K562 (cell line): ENCODE results near the gene GGNBP2. TPM values are rescaled to one million over a fixed set of nuclear protein-coding genes. Genes with fewer than 3 reads are reported as not detected.

ENCODE experiments used
- BACH1 ChIP-seq: fragments of 200-800 bp; sonication (Bioruptor generic); IDR thresholded peaks from 2 replicates; pipeline ENCODE4 v1.6.1; 2016; ENCODE audit warnings: missing genetic modification characterization, missing compliant biosample characterization
- BCL6 ChIP-seq: fragments of 250-450 bp; sonication (Bioruptor Pico); IDR thresholded peaks from 2 replicates; pipeline ENCODE4 v1.4.0; 2020
- CBX2 ChIP-seq: fragments of 200-600 bp; sonication (generic); IDR thresholded peaks from one replicate; pipeline ENCODE4 v1.6.1; 2012; ENCODE audit warnings: mild to moderate bottlenecking, low read length, inconsistent platforms; ENCODE audit not compliant: insufficient read depth, poor library complexity, severe bottlenecking
- CEBPB ChIP-seq: fragments of 450-650 bp; IDR thresholded peaks from 2 replicates; pipeline ENCODE4 v1.6.1; 2016; ENCODE audit warnings: missing genetic modification characterization, missing compliant biosample characterization
- ELF1 ChIP-seq: fragments of 200-800 bp; sonication (Bioruptor generic); IDR thresholded peaks from 2 replicates; pipeline ENCODE4 v1.6.1; 2016; ENCODE audit warnings: missing genetic modification characterization, missing compliant biosample characterization
- FOXA1 ChIP-seq: fragments of 450-650 bp; IDR thresholded peaks from 2 replicates; pipeline ENCODE4 v1.6.1; 2016; ENCODE audit warnings: mild to moderate bottlenecking, borderline replicate concordance
- HDAC1 ChIP-seq, 2 experiments: fragments of 450-650 bp; IDR thresholded peaks; 2 replicates each; pipeline ENCODE4 v1.6.1; 2016 to 2017; ENCODE audit warnings: inconsistent platforms in 1 of 2, mild to moderate bottlenecking in 1 of 2, moderate library complexity in 1 of 2
- HDAC6 ChIP-seq: IDR thresholded peaks from 2 replicates; pipeline ENCODE4 v1.6.1; 2012; ENCODE audit warnings: low read depth, mild to moderate bottlenecking, control low read depth, inconsistent platforms, low read length, moderate library complexity
- HMG20B ChIP-seq: fragments of 250-450 bp; sonication (Bioruptor Pico); IDR thresholded peaks from 2 replicates; pipeline ENCODE4 v1.5.0; 2021; ENCODE audit warnings: mild to moderate bottlenecking
- HNRNPUL1 ChIP-seq: fragments of 200-400 bp; formaldehyde crosslinking; IDR thresholded peaks from 2 replicates; pipeline ENCODE4 v1.6.1; 2017; ENCODE audit warnings: low read length
- MAFG ChIP-seq: fragments of 450-650 bp; conservative IDR thresholded peaks from 2 replicates; pipeline ENCODE4 v1.6.1; 2016; ENCODE audit warnings: missing genetic modification characterization, missing compliant biosample characterization
- NFATC3 ChIP-seq: fragments of 450-650 bp; IDR thresholded peaks from 2 replicates; pipeline ENCODE4 v1.6.1; 2017; ENCODE audit warnings: mild to moderate bottlenecking
- NONO ChIP-seq, 2 experiments: fragments of 200-400 bp in 1 of 2; fragments of 450-650 bp in 1 of 2; formaldehyde crosslinking in 1 of 2; IDR thresholded peaks; 2 replicates each; pipeline ENCODE4 v1.6.1; 2017; ENCODE audit warnings: low read depth in 2 of 2, mild to moderate bottlenecking in 2 of 2, moderate library complexity in 2 of 2, low read length in 1 of 2
- STAT5B ChIP-seq: fragments of 250-450 bp; sonication (Bioruptor Pico); IDR thresholded peaks from 2 replicates; pipeline ENCODE4 v1.8.0; 2021; ENCODE audit warnings: mild to moderate bottlenecking, inconsistent platforms
- ZKSCAN3 ChIP-seq: fragments of 250-450 bp; sonication (Bioruptor Pico); IDR thresholded peaks from 2 replicates; pipeline ENCODE4 v1.4.0; 2020
- polyA plus RNA-seq, 8 experiments: library from polyadenylated mRNA; depleted of rRNA in 4 of 8; stranded (reverse) in 5 of 8; unstranded in 3 of 8; fragments of >200 nt; fragmentation: Nextera tagmentation in 2 of 8; fragmentation: Illumina TruSeq in 1 of 8; extraction: Ambion mirVana in 2 of 8; extraction: Trizol in 1 of 8; gene quantifications; 2 replicates each; pipeline versions ENCODE4 v1.2.1 to v1.2.3, GENCODE V29; 2011 to 2014; ENCODE audit warnings: inconsistent platforms in 1 of 8, missing spikeins in 1 of 8
- total RNA-seq, 7 experiments: library from RNA; depleted of rRNA in 6 of 7; stranded (reverse); fragments of >200 nt in 6 of 7; fragmentation: Illumina TruSeq in 2 of 7; extraction: Trizol in 2 of 7; gene quantifications; 2 replicates each; pipeline versions ENCODE4 v1.2.1 to v1.2.3, GENCODE V29; 2011 to 2021; ENCODE audit warnings: low replicate concordance in 1 of 7
- TF ChIP-seq, protein P1 (sequence below), 3 experiments: fragments of 200-800 bp in 1 of 3; fragments of 250-450 bp in 1 of 3; fragments of 450-650 bp in 1 of 3; sonication (Bioruptor Pico) in 1 of 3; sonication (Bioruptor generic) in 1 of 3; formaldehyde crosslinking in 1 of 3; IDR thresholded peaks; 2 replicates each; pipeline versions ENCODE4 v1.6.1 to v1.8.0; 2016 to 2022; ENCODE audit warnings: mild to moderate bottlenecking in 2 of 3, missing genetic modification characterization in 2 of 3, missing compliant biosample characterization in 1 of 3, moderate library complexity in 1 of 3
- TF ChIP-seq, protein P2 (sequence below): sonication (generic); formaldehyde crosslinking; IDR thresholded peaks from 2 replicates; pipeline ENCODE4 v1.8.0; 2022; ENCODE audit warnings: missing genetic modification reagents, mild to moderate bottlenecking, borderline replicate concordance

Gene GGNBP2
- total and polyA plus RNA-seq, 9 of the 15 experiments (the other 6 are each of a cell fraction or from before 2014, with no cell fraction given) = 35.7 to 96.6 (median 64.1) TPM

DNA sequence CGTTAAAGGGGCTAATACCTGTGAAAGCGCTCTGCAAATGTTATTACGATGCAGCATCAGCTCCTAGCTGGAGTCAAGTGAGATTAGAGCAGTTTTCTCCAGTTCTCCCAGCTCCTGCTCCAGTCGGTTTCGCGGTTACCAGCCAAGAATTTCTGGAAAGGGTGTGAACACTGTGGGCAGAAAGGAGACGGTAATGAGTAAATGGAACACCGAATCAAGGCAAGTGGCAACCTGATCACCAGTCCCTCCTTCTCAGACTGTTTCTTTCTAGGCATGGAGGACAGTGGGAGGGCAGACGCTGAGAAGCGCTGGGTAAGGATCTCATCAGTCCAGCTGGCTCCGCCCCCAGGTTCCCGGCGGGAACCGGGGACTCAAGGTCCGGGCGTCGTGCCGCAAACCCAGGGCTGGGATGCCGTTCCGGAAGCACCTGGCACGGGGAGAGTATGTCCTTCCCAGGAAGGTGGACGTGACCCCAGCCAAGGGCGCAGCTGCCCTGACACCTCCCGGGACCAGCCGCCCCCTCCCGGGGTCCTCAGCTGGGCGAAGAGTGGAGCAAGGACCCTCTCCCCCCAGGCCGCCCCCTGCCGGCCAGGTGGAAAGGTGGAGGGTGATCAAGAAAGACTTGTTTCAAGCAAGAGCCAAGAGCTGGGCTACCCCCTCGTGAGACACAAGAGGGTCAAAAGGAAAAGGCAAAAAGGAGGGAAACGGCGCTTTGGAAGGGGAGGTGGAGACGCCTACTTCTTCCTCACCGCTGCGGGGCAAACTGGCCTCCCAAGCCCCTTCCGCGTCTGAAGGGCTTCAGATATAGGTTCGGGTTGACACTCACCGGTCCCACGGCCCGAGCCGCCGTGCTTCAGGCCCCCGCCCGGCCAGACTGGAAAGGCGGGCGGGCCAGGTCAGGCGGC is 10.5 kb upstream of the GGNBP2 start (continued):
- TF ChIP-seq BACH1 (no peak), BCL6 (CRISPR knock-in tag) (no peak), STAT5B (CRISPR knock-in tag) (no peak), CEBPB (tag) (no peak), HDAC6 (no peak), ZKSCAN3 (CRISPR knock-in tag) (no peak), NONO (IDR thresholded peaks at IDR 0.05; ENCODE audit: low read depth in 2 of 2, low read length in 1 of 2) (0 out of 4 replicates have a peak, but pooled peaks of 1 of the 2 experiments have one; percentile 30), MAFG (tag) (no peak), HNRNPUL1 (no peak), HDAC1 (IDR thresholded peaks at IDR 0.05) (no peak), NFATC3 (no peak), ELF1 (0 out of 2 replicates have a peak, but pooled peaks have one; percentile 38), FOXA1 (no peak), CBX2 (no peak), HMG20B (CRISPR knock-in tag) (no peak)
- TF ChIP-seq, protein P1, sequence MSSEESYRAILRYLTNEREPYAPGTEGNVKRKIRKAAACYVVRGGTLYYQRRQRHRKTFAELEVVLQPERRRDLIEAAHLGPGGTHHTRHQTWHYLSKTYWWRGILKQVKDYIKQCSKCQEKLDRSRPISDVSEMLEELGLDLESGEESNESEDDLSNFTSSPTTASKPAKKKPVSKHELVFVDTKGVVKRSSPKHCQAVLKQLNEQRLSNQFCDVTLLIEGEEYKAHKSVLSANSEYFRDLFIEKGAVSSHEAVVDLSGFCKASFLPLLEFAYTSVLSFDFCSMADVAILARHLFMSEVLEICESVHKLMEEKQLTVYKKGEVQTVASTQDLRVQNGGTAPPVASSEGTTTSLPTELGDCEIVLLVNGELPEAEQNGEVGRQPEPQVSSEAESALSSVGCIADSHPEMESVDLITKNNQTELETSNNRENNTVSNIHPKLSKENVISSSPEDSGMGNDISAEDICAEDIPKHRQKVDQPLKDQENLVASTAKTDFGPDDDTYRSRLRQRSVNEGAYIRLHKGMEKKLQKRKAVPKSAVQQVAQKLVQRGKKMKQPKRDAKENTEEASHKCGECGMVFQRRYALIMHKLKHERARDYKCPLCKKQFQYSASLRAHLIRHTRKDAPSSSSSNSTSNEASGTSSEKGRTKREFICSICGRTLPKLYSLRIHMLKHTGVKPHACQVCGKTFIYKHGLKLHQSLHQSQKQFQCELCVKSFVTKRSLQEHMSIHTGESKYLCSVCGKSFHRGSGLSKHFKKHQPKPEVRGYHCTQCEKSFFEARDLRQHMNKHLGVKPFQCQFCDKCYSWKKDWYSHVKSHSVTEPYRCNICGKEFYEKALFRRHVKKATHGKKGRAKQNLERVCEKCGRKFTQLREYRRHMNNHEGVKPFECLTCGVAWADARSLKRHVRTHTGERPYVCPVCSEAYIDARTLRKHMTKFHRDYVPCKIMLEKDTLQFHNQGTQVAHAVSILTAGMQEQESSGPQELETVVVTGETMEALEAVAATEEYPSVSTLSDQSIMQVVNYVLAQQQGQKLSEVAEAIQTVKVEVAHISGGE (CRISPR knock-in tag; IDR thresholded peaks at IDR 0.05) = peak in 1 of 3 experiments; percentile 5; a peak in 1 of 6 replicates
- TF ChIP-seq, protein P2, sequence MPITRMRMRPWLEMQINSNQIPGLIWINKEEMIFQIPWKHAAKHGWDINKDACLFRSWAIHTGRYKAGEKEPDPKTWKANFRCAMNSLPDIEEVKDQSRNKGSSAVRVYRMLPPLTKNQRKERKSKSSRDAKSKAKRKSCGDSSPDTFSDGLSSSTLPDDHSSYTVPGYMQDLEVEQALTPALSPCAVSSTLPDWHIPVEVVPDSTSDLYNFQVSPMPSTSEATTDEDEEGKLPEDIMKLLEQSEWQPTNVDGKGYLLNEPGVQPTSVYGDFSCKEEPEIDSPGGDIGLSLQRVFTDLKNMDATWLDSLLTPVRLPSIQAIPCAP = no peak
